ENCODE data around the gene ADAMTS13. TPM values are rescaled to one million over a fixed set of nuclear protein-coding genes. Genes with fewer than 3 reads are reported as not detected.

Gene ADAMTS13
- total RNA-seq, 1 donor from 2014 or later: 12.9 TPM

- H3K36me3 Mint-ChIP-seq: no peaks in the 10 kb centered on the region
- no peak for DNase-seq (ENCODE audit: extremely low spot score, unreplicated experiment)
These were observed 85.2 kb downstream of the ADAMTS13 start for GRCh38 chr9:133507246-133507965.

GRCh38 chr9:133508046-133508445 lies 85.9 kb downstream of the ADAMTS13 start:
- peaks cover 9% of the 10 kb centered on the region for H3K4me1 Mint-ChIP-seq (ENCODE audit: unreplicated experiment)
- H3K36me3 Mint-ChIP-seq: no peaks in the 10 kb centered on the region
- DNase-seq (ENCODE audit: extremely low spot score, unreplicated experiment): no peak
- H3K9me3 Mint-ChIP-seq: peaks cover 4% of the 10 kb centered on the region
- no peak for TF ChIP-seq CTCF (conservative IDR thresholded peaks at IDR 0.05)
- H3K27ac Mint-ChIP-seq: no peak overlapping the region
- peaks cover 9% of the 10 kb centered on the region for H3K27me3 Mint-ChIP-seq
- H3K4me3 Mint-ChIP-seq: no peak overlapping the region

More at GRCh38 chr9:133507246-133507965, 85.2 kb downstream of the ADAMTS13 start:
- Mint-ChIP-seq H3K4me3 (no peak overlapping the region), H3K4me1 (ENCODE audit: unreplicated experiment) (peaks cover 9% of the 10 kb centered on the region), H3K27me3 (peaks cover 9% of the 10 kb centered on the region), H3K27ac (no peak overlapping the region), H3K9me3 (peaks cover 4% of the 10 kb centered on the region)
- no peak for TF ChIP-seq CTCF (conservative IDR thresholded peaks at IDR 0.05)

Other genes with a start within 250 kb of the ADAMTS13 start
- gene OBP2B, start 213.1 kb upstream of the ADAMTS13 start, total RNA-seq (ENCODE audit: low replicate concordance): not detected in 2 replicates
- gene ABO, start 147.2 kb upstream of the ADAMTS13 start, total RNA-seq (ENCODE audit: low replicate concordance): 3.7 and 5.6 TPM in 2 replicates
- gene SURF6, start 86.2 kb upstream of the ADAMTS13 start, total RNA-seq (ENCODE audit: low replicate concordance): 24.9 and 26.5 TPM in 2 replicates
- 34.0 and 38.2 TPM in 2 replicates for gene MED22, start 74.2 kb upstream of the ADAMTS13 start, total RNA-seq (ENCODE audit: low replicate concordance)
- 2,442 and 2,715 TPM in 2 replicates for gene RPL7A, start 74.1 kb upstream of the ADAMTS13 start, total RNA-seq (ENCODE audit: low replicate concordance)
- gene SURF1, start 65.9 kb upstream of the ADAMTS13 start, total RNA-seq (ENCODE audit: low replicate concordance): 40.8 and 46.9 TPM in 2 replicates
- 21.3 and 23.5 TPM in 2 replicates for gene SURF2, start 65.8 kb upstream of the ADAMTS13 start, total RNA-seq (ENCODE audit: low replicate concordance)
- gene SURF4, start 46.3 kb upstream of the ADAMTS13 start, total RNA-seq (ENCODE audit: low replicate concordance): 173 and 224 TPM in 2 replicates
- gene STKLD1, start 46.0 kb upstream of the ADAMTS13 start, total RNA-seq (ENCODE audit: low replicate concordance): 1.00 and 3.9 TPM in 2 replicates
- 26.5 and 28.9 TPM in 2 replicates for gene REXO4, start 4.4 kb upstream of the ADAMTS13 start, total RNA-seq (ENCODE audit: low replicate concordance)
- 45.6 and 51.9 TPM in 2 replicates for gene CACFD1, start 37.6 kb downstream of the ADAMTS13 start, total RNA-seq (ENCODE audit: low replicate concordance)
- gene SLC2A6, start 56.7 kb downstream of the ADAMTS13 start, total RNA-seq (ENCODE audit: low replicate concordance): 8.2 and 9.7 TPM in 2 replicates
- gene MYMK, start 102.6 kb downstream of the ADAMTS13 start, total RNA-seq (ENCODE audit: low replicate concordance): not detected in 2 replicates
- gene ADAMTSL2, start 112.3 kb downstream of the ADAMTS13 start, total RNA-seq (ENCODE audit: low replicate concordance): 0.57 and 0.65 TPM in 2 replicates
- not detected in 2 replicates for gene FAM163B, start 187.0 kb downstream of the ADAMTS13 start, total RNA-seq (ENCODE audit: low replicate concordance)
- 0.10 and 0.12 TPM in 2 replicates for gene DBH, start 214.0 kb downstream of the ADAMTS13 start, total RNA-seq (ENCODE audit: low replicate concordance)

All from type B pancreatic cell (in vitro differentiated cells).